Neural progenitor cell (in vitro differentiated cells): ENCODE measurements around the gene OAF. TPM values are rescaled to one million over a fixed set of nuclear protein-coding genes. Genes with fewer than 3 reads are reported as not detected.

ENCODE experiments used
- DNase-seq: peaks from one replicate; pipeline ENCODE4 v3.0.0-alpha.2; 2016; ENCODE audit warnings: low spot score
- H2AFZ ChIP-seq: fragments of 200-600 bp; sonication (generic); replicated peaks from 2 replicates; pipeline ENCODE4 v1.6.1; 2016; ENCODE audit warnings: antibody characterized with exemption
- H3F3A ChIP-seq: fragments of 200-600 bp; sonication (generic); 2 replicates; pipeline ENCODE4 v1.6.1; 2016; ENCODE audit warnings: antibody characterized with exemption, low read depth
- H3K27ac ChIP-seq: fragments of 200-600 bp; sonication (generic); 2 replicates; pipeline ENCODE4 v1.5.1; 2016; ENCODE audit warnings: mild to moderate bottlenecking
- H3K27me3 ChIP-seq: fragments of 200-600 bp; sonication (generic); 2 replicates; pipeline ENCODE4 v1.6.1; 2016; ENCODE audit warnings: mild to moderate bottlenecking, moderate library complexity
- H3K36me3 ChIP-seq: fragments of 200-600 bp; sonication (generic); 2 replicates; pipeline ENCODE4 v1.5.1; 2016
- H3K4me1 ChIP-seq: fragments of 200-600 bp; sonication (generic); 2 replicates; pipeline ENCODE4 v1.6.1; 2016; ENCODE audit warnings: mixed run types
- H3K4me2 ChIP-seq: fragments of 200-600 bp; sonication (generic); 2 replicates; pipeline ENCODE4 v1.6.1; 2016
- H3K4me3 ChIP-seq: fragments of 200-600 bp; sonication (generic); 2 replicates; pipeline ENCODE4 v1.5.1; 2016
- H3K79me2 ChIP-seq: fragments of 200-600 bp; sonication (generic); 2 replicates; pipeline ENCODE4 v1.6.1; 2016; ENCODE audit warnings: low read depth
- H3K9ac ChIP-seq: fragments of 200-600 bp; sonication (generic); 2 replicates; pipeline ENCODE4 v1.6.1; 2016
- H3K9me3 ChIP-seq: fragments of 200-600 bp; sonication (generic); 2 replicates; pipeline ENCODE4 v1.5.1; 2016; ENCODE audit warnings: low read depth
- H4K20me1 ChIP-seq: fragments of 200-600 bp; sonication (generic); 2 replicates; pipeline ENCODE4 v1.6.1; 2016; ENCODE audit warnings: low read depth
- H3K27ac Mint-ChIP-seq: 3 replicates; pipeline ENCODE4 v1.8.0; 2021; ENCODE audit warnings: mixed read lengths
- H3K27me3 Mint-ChIP-seq: 2 replicates; pipeline ENCODE4 v1.8.0; 2022; ENCODE audit warnings: low read depth, mild to moderate bottlenecking, inconsistent platforms, moderate library complexity, mixed read lengths; ENCODE audit not compliant: insufficient read depth
- H3K36me3 Mint-ChIP-seq: 3 replicates; pipeline ENCODE4 v1.8.0; 2021; ENCODE audit warnings: mixed read lengths
- H3K4me1 Mint-ChIP-seq: 3 replicates; pipeline ENCODE4 v1.8.0; 2021; ENCODE audit warnings: mixed read lengths
- H3K4me3 Mint-ChIP-seq: 3 replicates; pipeline ENCODE4 v1.8.0; 2021; ENCODE audit warnings: mild to moderate bottlenecking, moderate library complexity, mixed read lengths
- H3K9me3 Mint-ChIP-seq: 3 replicates; pipeline ENCODE4 v1.8.0; 2020; ENCODE audit warnings: mixed read lengths
- EZH2 ChIP-seq: fragments of 200-600 bp; sonication (generic); IDR thresholded peaks from 2 replicates; pipeline ENCODE4 v1.6.1; 2017; ENCODE audit warnings: antibody characterized with exemption, mild to moderate bottlenecking, moderate library complexity
- EZH2phosphoT487 ChIP-seq: fragments of 200-600 bp; sonication (generic); IDR thresholded peaks from 2 replicates; pipeline ENCODE4 v1.6.1; 2017; ENCODE audit warnings: antibody characterized with exemption
- total RNA-seq: library from RNA; depleted of rRNA; stranded (reverse); fragments of >200 nt; gene quantifications from 2 replicates; pipeline ENCODE4 v1.2.3, GENCODE V29; 2015; ENCODE audit warnings: low replicate concordance
- TF ChIP-seq, protein P1 (sequence below): fragments of 200-600 bp; sonication (generic); IDR thresholded peaks from 2 replicates; pipeline ENCODE4 v1.5.1; 2017; ENCODE audit warnings: antibody characterized with exemption, mild to moderate bottlenecking

OAF gene
- total RNA-seq, 1 donor from 2014 or later: 0.47 TPM

DNA sequence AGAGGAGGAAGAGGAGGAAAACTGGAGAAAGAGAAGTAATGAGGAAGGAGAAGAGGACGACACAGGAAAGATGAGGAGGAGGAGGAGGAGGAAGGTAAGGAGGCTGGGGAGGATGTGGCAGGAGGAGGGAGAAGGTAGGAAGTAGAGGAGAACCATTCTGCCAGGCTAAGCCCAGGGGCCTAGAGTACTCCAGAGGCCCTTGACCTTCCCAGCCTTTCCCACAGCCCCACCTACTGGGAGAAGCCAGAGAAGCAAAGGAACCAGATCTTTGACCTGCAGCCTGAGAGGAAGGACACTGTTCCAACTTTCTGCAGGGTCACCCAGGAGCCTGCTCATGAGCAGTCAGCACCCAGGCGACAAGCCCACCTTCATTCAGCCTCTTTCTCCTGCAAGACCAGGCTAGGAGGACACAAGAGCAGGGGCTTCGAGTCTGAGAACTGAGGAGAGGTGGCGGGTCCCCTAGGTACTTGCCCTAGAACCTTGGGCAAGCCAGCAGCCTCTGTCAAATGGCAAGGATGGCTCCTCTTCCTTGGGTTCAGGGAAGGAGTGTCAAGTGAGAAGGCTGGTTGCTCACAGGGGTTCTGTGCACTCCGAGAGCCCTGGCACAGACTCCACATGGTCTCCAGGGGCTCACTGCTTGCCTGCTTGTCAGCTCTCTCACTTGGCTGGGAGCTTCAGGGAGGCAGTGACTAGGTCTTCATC, 27.9 kb upstream of the OAF start:
- Histone ChIP-seq H3K4me3 (no peak overlapping the region), H3K27ac (no peak overlapping the region), H2AFZ (no peak overlapping the region), H3K4me1 (peaks cover 62% of the 10 kb centered on the region), H3K79me2 (no peaks in the 10 kb centered on the region), H4K20me1 (peaks cover 10% of the 10 kb centered on the region), H3K9ac (no peak overlapping the region), H3K4me2 (peak overlapping the region; percentile 50), H3K9me3 (no peaks in the 10 kb centered on the region), H3K27me3 (peaks cover 43% of the 10 kb centered on the region), H3K36me3 (no peaks in the 10 kb centered on the region), H3F3A (peaks cover 14% of the 10 kb centered on the region)
- Mint-ChIP-seq H3K36me3 (no peaks in the 10 kb centered on the region), H3K27me3 (peaks cover 9% of the 10 kb centered on the region), H3K27ac (peak overlapping the region; percentile 85), H3K9me3 (no peaks in the 10 kb centered on the region), H3K4me1 (peaks cover 95% of the 10 kb centered on the region), H3K4me3 (peak overlapping the region; percentile 39)
- no peak for DNase-seq
- no peak for TF ChIP-seq EZH2
- no peak for TF ChIP-seq EZH2phosphoT487
- TF ChIP-seq, protein P1, sequence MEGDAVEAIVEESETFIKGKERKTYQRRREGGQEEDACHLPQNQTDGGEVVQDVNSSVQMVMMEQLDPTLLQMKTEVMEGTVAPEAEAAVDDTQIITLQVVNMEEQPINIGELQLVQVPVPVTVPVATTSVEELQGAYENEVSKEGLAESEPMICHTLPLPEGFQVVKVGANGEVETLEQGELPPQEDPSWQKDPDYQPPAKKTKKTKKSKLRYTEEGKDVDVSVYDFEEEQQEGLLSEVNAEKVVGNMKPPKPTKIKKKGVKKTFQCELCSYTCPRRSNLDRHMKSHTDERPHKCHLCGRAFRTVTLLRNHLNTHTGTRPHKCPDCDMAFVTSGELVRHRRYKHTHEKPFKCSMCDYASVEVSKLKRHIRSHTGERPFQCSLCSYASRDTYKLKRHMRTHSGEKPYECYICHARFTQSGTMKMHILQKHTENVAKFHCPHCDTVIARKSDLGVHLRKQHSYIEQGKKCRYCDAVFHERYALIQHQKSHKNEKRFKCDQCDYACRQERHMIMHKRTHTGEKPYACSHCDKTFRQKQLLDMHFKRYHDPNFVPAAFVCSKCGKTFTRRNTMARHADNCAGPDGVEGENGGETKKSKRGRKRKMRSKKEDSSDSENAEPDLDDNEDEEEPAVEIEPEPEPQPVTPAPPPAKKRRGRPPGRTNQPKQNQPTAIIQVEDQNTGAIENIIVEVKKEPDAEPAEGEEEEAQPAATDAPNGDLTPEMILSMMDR: peak; percentile 36

DNA sequence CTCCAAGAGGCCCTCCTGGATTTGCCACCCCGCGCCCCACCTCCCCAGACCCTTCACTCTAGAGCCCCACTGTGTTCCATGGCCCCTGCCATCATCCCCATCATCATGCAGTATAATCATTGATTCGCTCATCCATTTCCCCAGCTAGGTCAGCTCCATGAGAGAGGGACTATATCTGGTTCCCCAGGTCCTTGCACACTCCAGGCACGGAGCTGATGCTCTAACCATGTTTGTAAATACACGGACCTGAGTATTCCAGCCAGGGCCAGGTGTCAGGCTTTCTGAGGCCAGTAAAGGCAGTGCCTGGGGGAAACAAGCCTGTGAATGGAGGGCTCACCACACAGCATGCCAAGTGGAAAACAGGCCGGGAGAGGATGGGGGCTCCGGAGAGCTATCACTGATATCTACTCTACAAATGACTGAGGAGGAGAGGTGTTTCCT, 27.1 kb upstream of the OAF start:
- Histone ChIP-seq H3K36me3 (no peaks in the 10 kb centered on the region), H2AFZ (no peak overlapping the region), H3K27me3 (peaks cover 36% of the 10 kb centered on the region), H3K9ac (no peak overlapping the region), H3K4me3 (no peak overlapping the region), H3K27ac (no peak overlapping the region), H3K4me1 (peaks cover 63% of the 10 kb centered on the region), H3K9me3 (no peaks in the 10 kb centered on the region), H3F3A (peaks cover 14% of the 10 kb centered on the region), H4K20me1 (peaks cover 10% of the 10 kb centered on the region), H3K79me2 (no peaks in the 10 kb centered on the region), H3K4me2 (no peak overlapping the region)
- Mint-ChIP-seq H3K36me3 (no peaks in the 10 kb centered on the region), H3K27me3 (peaks cover 11% of the 10 kb centered on the region), H3K4me3 (no peak overlapping the region), H3K9me3 (no peaks in the 10 kb centered on the region), H3K4me1 (peaks cover 95% of the 10 kb centered on the region), H3K27ac (peak overlapping the region; percentile 76)
- no peak for DNase-seq
- no peak for TF ChIP-seq EZH2
- no peak for TF ChIP-seq EZH2phosphoT487
- TF ChIP-seq, protein P1: no peak

DNA sequence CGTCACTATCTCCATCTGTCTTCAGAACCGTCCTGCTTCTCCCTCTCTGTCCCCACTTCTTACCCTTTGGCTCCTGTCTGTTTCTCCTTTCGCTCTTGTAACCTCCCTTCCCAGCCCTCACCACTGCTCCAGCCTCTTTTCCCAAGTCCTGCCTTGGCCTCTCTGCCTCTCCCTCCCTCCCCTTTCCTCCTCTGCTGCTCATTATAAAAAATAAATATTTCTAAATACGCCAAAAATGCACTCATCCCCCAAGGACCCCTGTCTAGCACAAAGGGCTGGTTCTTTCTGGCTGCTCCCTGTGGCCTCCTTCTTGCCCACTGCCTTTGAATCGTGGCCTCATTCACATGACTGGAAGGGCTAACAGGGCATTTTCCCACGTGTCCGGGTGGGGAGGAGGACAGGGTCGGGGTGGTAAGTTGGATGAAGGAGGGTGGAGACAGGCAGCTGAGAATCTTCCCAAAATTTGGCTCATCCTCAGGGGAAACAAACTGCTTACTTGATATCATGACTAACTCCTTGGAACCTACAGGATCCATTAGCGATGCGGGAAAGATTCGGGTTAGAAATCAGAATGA, 26.4 kb upstream of the OAF start:
- H3K4me3 Mint-ChIP-seq: no peak overlapping the region
- no peaks in the 10 kb centered on the region for H3K36me3 ChIP-seq
- H3K4me2 ChIP-seq: no peak overlapping the region
- peak overlapping the region; percentile 80 for H3K27ac Mint-ChIP-seq
- H3K36me3 Mint-ChIP-seq: peaks cover 3% of the 10 kb centered on the region
- H3K9ac ChIP-seq: no peak overlapping the region
- peaks cover 12% of the 10 kb centered on the region for H3K27me3 Mint-ChIP-seq
- peaks cover 61% of the 10 kb centered on the region for H3K4me1 ChIP-seq
- H3K27me3 ChIP-seq: peaks cover 30% of the 10 kb centered on the region
- peaks cover 93% of the 10 kb centered on the region for H3K4me1 Mint-ChIP-seq
- H2AFZ ChIP-seq: no peak overlapping the region
- H3K27ac ChIP-seq: no peak overlapping the region
- no peak overlapping the region for H3K4me3 ChIP-seq
- no peak for DNase-seq
- H3K9me3 Mint-ChIP-seq: no peaks in the 10 kb centered on the region
- H3K79me2 ChIP-seq: no peaks in the 10 kb centered on the region
- peaks cover 14% of the 10 kb centered on the region for H3F3A ChIP-seq
- TF ChIP-seq, protein P1: no peak
- TF ChIP-seq EZH2phosphoT487: no peak
- H4K20me1 ChIP-seq: peaks cover 9% of the 10 kb centered on the region
- no peaks in the 10 kb centered on the region for H3K9me3 ChIP-seq
